Lung (tissue), 12 donors: ENCODE results near the gene ESYT3. TPM values are rescaled to one million over a fixed set of nuclear protein-coding genes. Genes with fewer than 3 reads are reported as not detected.

ENCODE experiments used
- ATAC-seq: fragments of 200-7000 bp; cut with Tn5 transposase; one replicate; pipeline ENCODE4 v1.9.1; 2020; ENCODE audit warnings: moderate number of reproducible peaks; ENCODE audit not compliant: insufficient read depth, low FRiP score
- DNase-seq, 3 donors: peaks; one replicate each; pipeline ENCODE4 v3.0.0-alpha.2; 2013 to 2017
- H3K27ac ChIP-seq, 2 donors: one replicate each; pipeline ENCODE4 v1.5.1; 2013; ENCODE audit warnings: mild to moderate bottlenecking in 2 of 2, moderate library complexity in 2 of 2, control low read depth in 1 of 2, inconsistent platforms in 1 of 2, low read depth in 1 of 2, low read length in 1 of 2
- H3K27me3 ChIP-seq, 3 donors: one replicate each; pipeline ENCODE4 v1.5.1; 2013; ENCODE audit warnings: low read length in 2 of 3; ENCODE audit not compliant: control insufficient read depth in 3 of 3, insufficient read depth in 3 of 3
- H3K36me3 ChIP-seq, 4 donors: one replicate each; pipeline ENCODE4 v1.5.1; 2013; ENCODE audit warnings: low read length in 4 of 4, mild to moderate bottlenecking in 1 of 4, moderate library complexity in 1 of 4; ENCODE audit not compliant: control insufficient read depth in 4 of 4, insufficient read depth in 4 of 4
- H3K4me1 ChIP-seq, 5 donors: one replicate each; pipeline ENCODE4 v1.5.1; 2013; ENCODE audit warnings: low read length in 5 of 5, mild to moderate bottlenecking in 2 of 5, moderate library complexity in 1 of 5; ENCODE audit not compliant: control insufficient read depth in 5 of 5, insufficient read depth in 5 of 5
- H3K4me3 ChIP-seq: one replicate; pipeline ENCODE4 v1.5.1; 2013; ENCODE audit warnings: mild to moderate bottlenecking, control low read depth, moderate library complexity
- H3K9ac ChIP-seq, 2 donors: one replicate each; pipeline ENCODE4 v1.5.1; 2013; ENCODE audit warnings: low read length in 2 of 2, control low read depth in 1 of 2; ENCODE audit not compliant: insufficient read depth in 1 of 2
- H3K9me3 ChIP-seq, 4 donors: one replicate each; pipeline ENCODE4 v1.5.1; 2013; ENCODE audit warnings: low read length in 3 of 4, mild to moderate bottlenecking in 1 of 4, moderate library complexity in 1 of 4; ENCODE audit not compliant: control insufficient read depth in 4 of 4, insufficient read depth in 3 of 4
- CTCF ChIP-seq: IDR thresholded peaks from 2 replicates; pipeline ENCODE4 v1.5.1; 2012; ENCODE audit warnings: mild to moderate bottlenecking; ENCODE audit errors: control extremely low read depth, extremely low read depth
- WGBS, 2 donors: extraction: QIAGEN DNeasy Blood & Tissue Kit; methylation state at CpG; one replicate each; pipeline ENCODE4 v1.1.7; 2013; 5-methylcytosine and 5-hydroxymethylcytosine counted together
- polyA plus RNA-seq, 2 donors: library from polyadenylated mRNA; stranded (reverse); fragments of 200-250 nt; gene quantifications; one replicate each; pipeline ENCODE4 v1.2.1, GENCODE V29; 2013
- total RNA-seq, 2 donors: library from RNA; depleted of rRNA in 1 of 2; stranded (reverse); fragments of >200 nt in 1 of 2; gene quantifications; one replicate each; pipeline ENCODE4 v1.2.1, GENCODE V29; 2014 to 2021
- donor health status: control.
- donor health status: control.
- donor health status: Bipolar disorder and iron deficiency.
- donor health status: healthy.
- donor health status: DM: yes; HTN: yes; CAD: no.

The ESYT3 gene
- total and polyA plus RNA-seq, 4 donors, result 5.7 to 71.0 (median 27.0) TPM

DNA sequence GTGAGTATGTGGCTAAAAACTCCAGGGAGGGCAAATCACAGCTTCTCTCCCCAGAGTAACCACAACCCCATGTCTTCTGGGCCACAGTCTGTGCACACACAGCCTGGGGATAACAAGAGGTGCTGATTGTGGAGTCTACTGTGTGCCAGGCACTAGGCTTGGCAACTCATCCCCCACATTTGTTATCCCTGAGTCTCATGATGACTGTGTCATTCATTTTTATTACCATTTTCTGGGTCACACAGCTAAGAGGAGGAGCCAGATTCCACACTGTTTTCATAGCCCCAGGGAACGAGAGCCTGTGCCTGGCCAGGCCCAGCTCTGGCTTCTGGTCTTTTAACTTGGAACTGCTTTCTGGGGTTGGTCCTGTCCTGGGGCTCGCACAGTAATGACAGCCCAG is 34.5 kb downstream of the ESYT3 start:
- WGBS, 2 donors, result 75 to 89% methylated on average over 2 of the region's 2 CpGs
- Histone ChIP-seq H3K4me1 (peaks cover 0 to 10% (median 0%) of the 10 kb centered on the region in 5 donors), H3K9ac (no peak overlapping the region), H3K27me3 (no peaks in the 10 kb centered on the region), H3K9me3 (no peaks in the 10 kb centered on the region), H3K27ac (peak overlapping the region in 1 of 2 donors; percentile 63), H3K36me3 (peaks cover 0 to 12% (median 0%) of the 10 kb centered on the region in 4 donors), H3K4me3 (no peak overlapping the region)
- no peak for TF ChIP-seq CTCF
- no peak for ATAC-seq
- DNase-seq, result no peak

DNA sequence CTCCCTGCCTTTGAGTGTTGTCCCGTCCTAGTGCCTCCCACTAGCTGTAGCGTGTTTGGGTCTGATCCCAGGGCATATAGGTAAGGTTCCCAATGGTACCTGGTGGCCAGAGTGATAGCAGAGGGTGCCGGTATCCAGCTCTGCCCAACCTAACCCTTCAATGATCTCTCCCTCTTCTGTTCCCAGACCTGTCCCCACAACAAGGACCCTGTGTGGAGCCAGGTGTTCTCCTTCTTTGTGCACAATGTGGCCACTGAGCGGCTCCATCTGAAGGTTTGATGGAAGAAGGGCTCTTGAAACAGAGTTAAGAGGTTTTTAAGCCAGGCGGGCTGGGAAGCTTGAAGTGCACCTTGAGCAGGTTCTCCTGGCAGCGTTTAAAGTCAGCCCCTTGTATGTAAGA is 35.5 kb downstream of the ESYT3 start:
- Histone ChIP-seq H3K36me3 (peaks cover 0 to 12% (median 0%) of the 10 kb centered on the region in 4 donors), H3K27ac (peak overlapping the region in 1 of 2 donors; percentile 44), H3K9ac (no peak overlapping the region), H3K4me3 (no peak overlapping the region), H3K9me3 (no peaks in the 10 kb centered on the region), H3K4me1 (peaks cover 0 to 10% (median 0%) of the 10 kb centered on the region in 5 donors), H3K27me3 (no peaks in the 10 kb centered on the region)
- peak; percentile 62 to 82 (median 71) for DNase-seq
- ATAC-seq, result peak; percentile 20
- no peak for TF ChIP-seq CTCF
- WGBS, 2 donors, result 67 to 85% methylated on average over 6 of the region's 6 CpGs

- ATAC-seq, result no peak
- Histone ChIP-seq H3K4me1 (peaks cover 0 to 10% (median 0%) of the 10 kb centered on the region in 5 donors), H3K36me3 (peaks cover 0 to 12% (median 0%) of the 10 kb centered on the region in 4 donors), H3K9me3 (no peaks in the 10 kb centered on the region), H3K4me3 (no peak overlapping the region), H3K27me3 (no peaks in the 10 kb centered on the region), H3K27ac (no peak overlapping the region), H3K9ac (no peak overlapping the region)
- DNase-seq, result no peak
- WGBS, 2 donors, result 82 to 92% methylated on average over 3 of the region's 3 CpGs
- no peak for TF ChIP-seq CTCF
These were observed 36.3 kb downstream of the ESYT3 start for GRCh38 chr3:138470687-138471086.

GRCh38 chr3:138471481-138471880 is 37.1 kb downstream of the ESYT3 start:
- Histone ChIP-seq H3K36me3 (peaks cover 0 to 12% (median 0%) of the 10 kb centered on the region in 4 donors), H3K27ac (no peak overlapping the region), H3K9me3 (no peaks in the 10 kb centered on the region), H3K9ac (no peak overlapping the region), H3K4me3 (no peak overlapping the region), H3K4me1 (peaks cover 0 to 10% (median 0%) of the 10 kb centered on the region in 5 donors), H3K27me3 (no peaks in the 10 kb centered on the region)
- no peak for ATAC-seq
- WGBS, 2 donors, result 83 to 89% methylated on average over 1 of the region's 1 CpG
- no peak for TF ChIP-seq CTCF
- no peak for DNase-seq
